ENCODE measurements around the gene CIRBP.
"Not testable (repeated sequence)": the region's sequence is repeated elsewhere in the genome, so short reads cannot be mapped to it uniquely, and the experiment has no call there.

CIRBP gene

DNA sequence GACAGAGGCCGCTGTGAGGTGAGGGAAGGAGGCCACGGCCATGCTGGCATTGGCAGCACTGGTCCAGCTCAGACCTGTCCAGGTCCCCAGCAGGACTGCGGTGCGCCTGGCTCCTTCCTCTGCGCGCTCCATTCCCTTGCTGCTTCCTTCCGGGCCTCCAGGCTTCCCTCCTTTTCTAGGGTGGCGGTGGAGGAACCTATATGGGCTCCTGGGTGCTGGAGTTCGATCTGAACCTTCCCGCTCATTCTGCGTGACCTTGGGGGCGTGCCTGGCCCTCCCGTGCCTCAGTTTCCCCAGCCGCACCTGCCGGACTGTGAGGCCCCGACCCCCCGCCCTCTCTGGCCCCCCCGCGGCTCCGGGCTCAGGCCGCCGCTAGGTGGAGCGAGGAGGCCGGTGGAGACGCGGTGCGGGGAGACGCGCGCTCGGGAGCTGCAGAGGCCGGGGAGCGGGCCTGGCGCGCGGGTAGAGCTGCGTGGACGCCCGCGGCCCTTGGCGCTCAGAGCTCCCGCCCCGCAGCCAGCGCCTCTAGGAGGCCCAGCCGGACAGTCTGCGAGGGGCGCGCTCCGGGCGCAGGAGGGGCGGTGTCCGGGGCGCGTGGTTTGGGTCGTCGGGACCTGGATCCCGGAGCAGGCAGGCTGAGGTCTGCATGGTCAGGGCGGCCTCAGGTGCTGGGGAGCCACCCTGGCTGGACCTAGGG, 46.5 kb downstream of the CIRBP start:
- no peak for DNase-seq

DNA sequence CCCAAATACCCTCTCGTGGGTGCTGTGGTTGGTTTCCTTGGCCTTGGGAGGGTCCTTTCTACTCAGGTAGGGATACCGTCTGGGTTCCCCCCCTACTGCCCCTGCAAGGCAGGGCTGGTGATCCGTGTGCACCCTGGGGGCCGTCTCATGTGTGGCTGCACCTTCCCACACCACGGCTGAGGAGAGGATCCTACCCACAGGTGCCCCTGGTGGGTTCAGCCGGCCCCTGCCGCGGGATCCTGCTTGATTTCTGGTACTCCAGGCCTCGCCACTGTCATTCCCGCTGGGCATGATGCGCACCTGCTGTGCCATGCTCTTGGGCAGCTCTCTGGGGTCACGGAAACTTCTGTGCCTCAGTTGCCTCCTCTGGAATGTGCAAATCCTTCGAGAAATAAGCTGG, 47.3 kb downstream of the CIRBP start:
- DNase-seq: no peak

DNA sequence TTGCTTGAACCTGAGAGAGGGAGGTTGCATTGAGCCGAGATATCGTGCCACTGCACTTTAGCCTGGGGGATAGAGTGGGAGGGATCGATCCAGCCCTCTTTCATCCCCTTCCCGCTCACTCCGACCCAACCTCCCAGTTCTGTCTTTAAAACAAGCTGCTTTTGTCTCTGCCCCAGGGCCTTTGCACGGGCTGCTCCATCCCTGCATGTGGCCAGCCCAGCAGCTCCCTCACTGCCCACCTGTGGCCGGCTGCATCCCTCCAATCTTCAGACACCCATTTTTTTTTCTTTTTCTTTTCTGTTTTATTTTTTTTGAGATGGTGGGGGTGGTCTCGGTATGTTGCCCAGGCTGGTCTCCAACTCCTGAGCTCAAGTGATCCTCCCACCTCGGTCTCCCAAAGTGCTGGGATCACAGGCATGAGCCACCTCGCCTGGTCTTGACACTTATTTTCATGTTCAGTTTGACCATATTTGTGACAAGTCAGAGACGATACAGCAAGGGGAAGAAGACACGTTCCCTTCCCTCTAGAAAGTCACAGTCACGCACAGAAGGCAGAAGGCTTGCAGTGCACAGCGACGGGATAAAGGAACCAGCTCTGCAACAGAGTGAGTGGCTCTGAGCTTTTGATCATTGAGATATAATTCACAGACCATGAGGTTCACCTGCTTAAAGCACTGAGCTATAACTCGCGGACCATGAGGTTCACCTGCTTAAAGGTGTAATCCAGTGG, 48.3 kb downstream of the CIRBP start:
- DNase-seq: no peak

DNA sequence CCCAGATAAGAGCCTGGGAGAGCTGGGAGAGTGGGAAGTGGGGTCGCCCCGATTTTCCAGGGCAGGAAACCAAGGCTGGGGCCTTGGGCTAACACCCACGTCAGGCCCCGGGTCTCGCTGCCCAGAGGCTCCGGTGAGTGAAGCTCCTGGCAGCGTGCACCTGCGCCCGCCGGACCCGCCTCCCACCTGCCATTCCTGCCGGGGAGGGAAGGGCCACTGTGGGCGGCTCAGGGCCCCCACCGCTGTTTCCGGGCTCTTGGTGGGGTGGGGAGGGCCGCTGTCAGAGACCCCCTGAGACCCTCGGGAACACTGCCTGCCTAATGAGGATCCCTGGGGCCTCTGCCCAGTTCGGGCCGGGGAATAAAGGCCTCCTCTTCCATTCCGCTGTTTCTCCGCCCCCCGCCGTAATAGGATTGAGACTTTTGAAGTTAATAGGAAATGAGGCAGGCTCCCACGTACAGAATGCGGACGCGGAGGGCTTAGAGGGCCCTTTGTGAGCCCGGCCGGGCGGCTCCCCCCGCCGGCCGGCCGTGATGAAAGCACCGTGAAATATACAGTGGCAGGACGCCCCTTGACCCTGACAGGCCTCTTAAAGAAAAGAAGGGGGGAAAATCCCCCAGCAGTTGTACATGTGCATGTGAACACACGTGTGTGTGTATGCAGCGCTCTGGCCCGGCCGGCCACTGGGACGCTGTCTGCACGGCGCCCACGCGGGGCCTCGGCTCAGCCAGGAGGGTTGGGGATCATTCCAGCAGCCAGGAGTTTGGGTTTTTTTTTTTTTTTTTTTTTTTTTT, 49.7 kb downstream of the CIRBP start:
- DNase-seq: no peak

DNA sequence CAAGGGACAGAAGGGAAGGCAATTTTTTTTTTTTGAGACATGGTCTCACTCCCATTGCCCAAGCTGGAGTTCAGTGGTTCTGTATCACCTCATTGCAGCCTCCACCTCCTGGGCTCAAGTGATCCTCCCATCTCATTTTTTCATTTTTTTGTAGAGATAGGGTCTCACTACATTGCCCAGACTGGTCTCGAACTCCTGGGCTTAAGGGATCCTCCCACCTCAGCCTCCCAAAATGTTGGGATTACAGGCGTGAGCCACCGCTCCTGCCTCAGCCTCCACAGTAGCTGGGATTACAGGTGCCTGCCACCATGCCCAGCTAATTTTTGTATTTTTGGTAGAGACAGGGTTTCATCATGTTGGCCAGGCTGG, 51.1 kb downstream of the CIRBP start:
- DNase-seq: not testable (repeated sequence)

- no peak for DNase-seq
Measured at GRCh38 chr19:1321539-1321938, 52.4 kb downstream of the CIRBP start.

GRCh38 chr19:1322198-1322981, 53.3 kb downstream of the CIRBP start:
- no peak for DNase-seq

- DNase-seq: no peak
Measured at GRCh38 chr19:1324249-1324805, 55.2 kb downstream of the CIRBP start.

Measured in bone marrow (tissue), 2 donors.